ENCODE results near the gene PHRF1.

GRCh38 chr11:540583-541432 lies 35.5 kb upstream of the PHRF1 start:
- TF ChIP-seq EP300 (IDR thresholded peaks at IDR 0.05): no peak
- TF ChIP-seq, protein P1, sequence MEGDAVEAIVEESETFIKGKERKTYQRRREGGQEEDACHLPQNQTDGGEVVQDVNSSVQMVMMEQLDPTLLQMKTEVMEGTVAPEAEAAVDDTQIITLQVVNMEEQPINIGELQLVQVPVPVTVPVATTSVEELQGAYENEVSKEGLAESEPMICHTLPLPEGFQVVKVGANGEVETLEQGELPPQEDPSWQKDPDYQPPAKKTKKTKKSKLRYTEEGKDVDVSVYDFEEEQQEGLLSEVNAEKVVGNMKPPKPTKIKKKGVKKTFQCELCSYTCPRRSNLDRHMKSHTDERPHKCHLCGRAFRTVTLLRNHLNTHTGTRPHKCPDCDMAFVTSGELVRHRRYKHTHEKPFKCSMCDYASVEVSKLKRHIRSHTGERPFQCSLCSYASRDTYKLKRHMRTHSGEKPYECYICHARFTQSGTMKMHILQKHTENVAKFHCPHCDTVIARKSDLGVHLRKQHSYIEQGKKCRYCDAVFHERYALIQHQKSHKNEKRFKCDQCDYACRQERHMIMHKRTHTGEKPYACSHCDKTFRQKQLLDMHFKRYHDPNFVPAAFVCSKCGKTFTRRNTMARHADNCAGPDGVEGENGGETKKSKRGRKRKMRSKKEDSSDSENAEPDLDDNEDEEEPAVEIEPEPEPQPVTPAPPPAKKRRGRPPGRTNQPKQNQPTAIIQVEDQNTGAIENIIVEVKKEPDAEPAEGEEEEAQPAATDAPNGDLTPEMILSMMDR (IDR thresholded peaks at IDR 0.05): no peak
- TF ChIP-seq POLR2A (IDR thresholded peaks at IDR 0.05; ENCODE audit: low read depth): no peak
- no peak for TF ChIP-seq POLR2AphosphoS5 (IDR thresholded peaks at IDR 0.05)

Measured in esophagus muscularis mucosa (tissue), 4 donors.